NCI-H69 (cell line): ENCODE measurements around the gene RHOT2.
A peak's percentile ranks its signal among the peaks of the same experiment; 100 is the strongest.

ENCODE experiments used
- DNase-seq: peaks from one replicate; lab custom pipeline; 2025; lab: John Stamatoyannopoulos, UW

RHOT2 gene

GRCh38 chr16:670485-671352 lies 2.8 kb downstream of the RHOT2 start:
- DNase-seq, result no peak

GRCh38 chr16:671353-672131 lies 3.6 kb downstream of the RHOT2 start:
- DNase-seq, result no peak

- DNase-seq, result no peak
Measured at GRCh38 chr16:672371-672770, 4.4 kb downstream of the RHOT2 start.

GRCh38 chr16:672851-673250 lies 4.9 kb downstream of the RHOT2 start:
- DNase-seq, result no peak

- no peak for DNase-seq
Measured at GRCh38 chr16:673399-673991, 5.6 kb downstream of the RHOT2 start.

GRCh38 chr16:674214-674881 lies 6.4 kb downstream of the RHOT2 start:
- no peak for DNase-seq

- DNase-seq, result peak; percentile 75
Measured at GRCh38 chr16:674968-675883, 7.3 kb downstream of the RHOT2 start, which contains the start of gene RHBDL1. Gene RHBDL1, plus strand, starts transcription at chr16:675671. Its CDS starts 120 bp downstream, at chr16:675791.

GRCh38 chr16:675884-676564 lies 8.1 kb downstream of the RHOT2 start:
- DNase-seq, result no peak

GRCh38 chr16:676565-676902 lies 8.6 kb downstream of the RHOT2 start:
- DNase-seq, result no peak

- DNase-seq, result peak; percentile 94
Measured at GRCh38 chr16:676913-677312, 9.0 kb downstream of the RHOT2 start.

- DNase-seq, result peak; percentile 90
Measured at GRCh38 chr16:677316-678190, 9.6 kb downstream of the RHOT2 start.

GRCh38 chr16:678209-678857 lies 10.4 kb downstream of the RHOT2 start:
- peak; percentile 36 for DNase-seq

- peak; percentile 92 for DNase-seq
Measured at GRCh38 chr16:678858-679813, 11.2 kb downstream of the RHOT2 start.

GRCh38 chr16:679814-680624 lies 12.1 kb downstream of the RHOT2 start, which contains the start of gene STUB1:
Gene STUB1, plus strand, starts transcription at chr16:680410. Its CDS starts 116 bp downstream, at chr16:680526.
- DNase-seq, result peak; percentile 95

- no peak for DNase-seq
Measured at GRCh38 chr16:680625-680945, 12.7 kb downstream of the RHOT2 start.

- DNase-seq, result peak; percentile 37
Measured at GRCh38 chr16:680967-681745, 13.2 kb downstream of the RHOT2 start.
